B cell (primary cell): ENCODE results near the gene TAS2R40. TPM values are rescaled to one million over a fixed set of nuclear protein-coding genes. Genes with fewer than 3 reads are reported as not detected.

Source experiments
- ATAC-seq: fragments of 200-7000 bp; cut with Tn5 transposase; one replicate; pipeline ENCODE4 v1.10.0; 2021; ENCODE audit warnings: low read depth, mild to moderate bottlenecking, moderate number of reproducible peaks, moderate library complexity
- CTCF ChIA-PET: fragments of 350-600 bp; sonication (Branson Sonifier 250); formaldehyde crosslinking; loops from one replicate; lab custom pipeline; 2021; ENCODE audit warnings: antibody characterized with exemption, inconsistent platforms; lab: Charles Lee
- POLR2A ChIA-PET: fragments of 350-600 bp; sonication (Branson Sonifier 250); formaldehyde crosslinking; loops from one replicate; lab custom pipeline; 2021; ENCODE audit warnings: antibody characterized with exemption; lab: Charles Lee
- DNase-seq: peaks from one replicate; pipeline ENCODE4 v3.0.0; 2013
- H2AFZ ChIP-seq: 2 replicates; pipeline ENCODE4 v1.6.1; 2012; ENCODE audit warnings: mild to moderate bottlenecking, low read depth, low read length; ENCODE audit not compliant: insufficient read depth, poor library complexity, severe bottlenecking
- H3K27ac ChIP-seq, 2 donors: 1 replicate in 1 of 2; 2 replicates in 1 of 2; pipeline ENCODE4 v1.5.1; 2012 to 2013; ENCODE audit warnings: low read length in 2 of 2, mild to moderate bottlenecking in 2 of 2, moderate library complexity in 1 of 2
- H3K27me3 ChIP-seq, 4 experiments: fragments of 200-600 bp in 1 of 4; sonication (generic) in 1 of 4; replicated peaks in 1 of 4; 1 replicate in 2 of 4; 2 replicates in 2 of 4; pipeline versions ENCODE4 v1.6.1 to v1.7.0; 2013 to 2016; ENCODE audit warnings: low read length in 3 of 4, mild to moderate bottlenecking in 2 of 4, mixed read lengths in 1 of 4, moderate library complexity in 1 of 4; ENCODE audit not compliant: insufficient read depth in 4 of 4, control insufficient read depth in 3 of 4; ENCODE audit errors: control extremely low read depth in 1 of 4
- H3K36me3 ChIP-seq, 2 experiments: replicated peaks in 1 of 2; 1 replicate in 1 of 2; 2 replicates in 1 of 2; pipeline versions ENCODE4 v1.6.1 to v1.7.1; 2013; ENCODE audit warnings: low read length in 1 of 2; ENCODE audit not compliant: insufficient read depth in 2 of 2, control insufficient read depth in 1 of 2; ENCODE audit errors: control extremely low read depth in 1 of 2, extremely low read depth in 1 of 2
- H3K4me1 ChIP-seq, 2 donors: fragments of 200-600 bp in 1 of 2; sonication (generic) in 1 of 2; 1 replicate in 1 of 2; 2 replicates in 1 of 2; pipeline versions ENCODE4 v1.5.1 to v1.6.1; 2013 to 2017; ENCODE audit warnings: low read length in 2 of 2; ENCODE audit not compliant: control insufficient read depth in 2 of 2, insufficient read depth in 2 of 2
- H3K4me2 ChIP-seq: replicated peaks from 2 replicates; pipeline ENCODE3; 2012; ENCODE audit warnings: mild to moderate bottlenecking, low read depth, low read length; ENCODE audit not compliant: poor library complexity, severe bottlenecking
- H3K4me3 ChIP-seq, 5 experiments: fragments of 200-600 bp in 1 of 5; sonication (generic) in 1 of 5; 1 replicate in 3 of 5; 2 replicates in 2 of 5; pipeline versions ENCODE4 v1.5.1 to v1.7.0; 2011 to 2016; ENCODE audit warnings: low read length in 4 of 5, mild to moderate bottlenecking in 4 of 5, low read depth in 2 of 5, control low read depth in 1 of 5, moderate library complexity in 1 of 5; ENCODE audit not compliant: insufficient read depth in 1 of 5; ENCODE audit errors: control extremely low read depth in 1 of 5, extremely low read depth in 1 of 5
- H3K79me2 ChIP-seq: fragments of 200-600 bp; sonication (generic); one replicate; pipeline ENCODE4 v1.6.0; 2016; ENCODE audit warnings: low read length; ENCODE audit not compliant: control insufficient read depth, insufficient read depth
- H3K9ac ChIP-seq: fragments of 200-600 bp; sonication (generic); 2 replicates; pipeline ENCODE4 v1.6.1; 2017; ENCODE audit warnings: mild to moderate bottlenecking, low read length, moderate library complexity
- H3K9me3 ChIP-seq, 3 donors: one replicate each; pipeline versions ENCODE4 v1.6.1 to v1.7.1; 2013; ENCODE audit warnings: low read length in 2 of 3; ENCODE audit not compliant: control insufficient read depth in 2 of 3, insufficient read depth in 1 of 3; ENCODE audit errors: control extremely low read depth in 1 of 3
- H4K20me1 ChIP-seq: 2 replicates; pipeline ENCODE4 v1.6.0; 2012; ENCODE audit warnings: mild to moderate bottlenecking, low read length; ENCODE audit not compliant: insufficient read depth, control insufficient read depth, poor library complexity, severe bottlenecking
- H3K27ac Mint-ChIP-seq: one replicate; pipeline ENCODE4 v1.8.0; 2021; ENCODE audit warnings: mixed read lengths
- H3K27me3 Mint-ChIP-seq: one replicate; pipeline ENCODE4 v1.8.0; 2021; ENCODE audit warnings: mixed read lengths
- H3K4me1 Mint-ChIP-seq: one replicate; pipeline ENCODE4 v1.8.0; 2021; ENCODE audit warnings: mixed read lengths
- H3K4me3 Mint-ChIP-seq: one replicate; pipeline ENCODE4 v1.8.0; 2021; ENCODE audit warnings: mixed read lengths
- H3K9me3 Mint-ChIP-seq: one replicate; pipeline ENCODE4 v1.8.0; 2022; ENCODE audit warnings: mixed read lengths; ENCODE audit not compliant: insufficient read depth
- CTCF ChIP-seq: fragments of 200-600 bp; IDR thresholded peaks from one replicate; pipeline ENCODE4 v1.8.0; 2022; ENCODE audit warnings: antibody characterized with exemption, mild to moderate bottlenecking
- EZH2 ChIP-seq: IDR thresholded peaks from 2 replicates; pipeline ENCODE4 v1.6.1; 2012; ENCODE audit warnings: borderline replicate concordance, low read depth, mild to moderate bottlenecking, moderate library complexity, low read length; ENCODE audit not compliant: insufficient read depth, poor library complexity, severe bottlenecking
- WGBS: methylation state at CpG from one replicate; pipeline ENCODE4 v1.1.5; 2013; ENCODE audit warnings: missing lambda C conversion rate; ENCODE audit not compliant: insufficient coverage; 5-methylcytosine and 5-hydroxymethylcytosine counted together
- intact Hi-C: fragments of 100-400 bp; cut with micrococcal nuclease; formaldehyde crosslinking; loops from one replicate; pipeline ENCODE4 v1.10.0; 2022
- polyA plus RNA-seq: library from polyadenylated mRNA; depleted of rRNA; stranded (reverse); fragments of >200 nt; gene quantifications from 2 replicates; pipeline ENCODE4 v1.2.3, GENCODE V29; 2012
- total RNA-seq, 2 donors: library from RNA; stranded (reverse); fragments of 120-200 nt in 1 of 2; gene quantifications; 1 replicate in 1 of 2; 2 replicates in 1 of 2; pipeline versions ENCODE4 v1.2.3 to v1.2.4, GENCODE V29; 2013 to 2022

Gene TAS2R40
- total and polyA plus RNA-seq, 2 donors (not counting 1 experiment from before 2014, with no cell fraction given): not detected

- H3K4me1 Mint-ChIP-seq: no peaks in the 10 kb centered on the region
- H2AFZ ChIP-seq: no peak overlapping the region
- H3K4me3 ChIP-seq: no peak overlapping the region
- DNase-seq (no peak), ATAC-seq (no peak)
- peaks cover 26% of the 10 kb centered on the region for H3K27me3 Mint-ChIP-seq
- POLR2A ChIA-PET: no interaction called here
- no peak overlapping the region for H3K27ac Mint-ChIP-seq
- H3K36me3 ChIP-seq: no peaks in the 10 kb centered on the region
- intact Hi-C loops: no loop called here
- no peak overlapping the region for H3K9ac ChIP-seq
- peaks cover 0 to 4% (median 0%) of the 10 kb centered on the region in 4 experiments for H3K27me3 ChIP-seq
- no CpG with 5 or more reads among the region's 2 CpGs for WGBS
- H3K9me3 Mint-ChIP-seq: peaks cover 13% of the 10 kb centered on the region
- H3K4me1 ChIP-seq: no peaks in the 10 kb centered on the region
- no peak overlapping the region for H3K27ac ChIP-seq
- TF ChIP-seq CTCF (no peak), EZH2 (no peak)
- CTCF ChIA-PET: interaction anchor here (0.7 to 2.6 kb wide), 2 partner anchors 19 to 182 kb away, joined by 3 to 9 read pairs; no protein-coding TSS in a partner anchor
- H4K20me1 ChIP-seq: no peaks in the 10 kb centered on the region
- peaks cover 5 to 18% (median 8%) of the 10 kb centered on the region in 3 donors for H3K9me3 ChIP-seq
- H3K4me2 ChIP-seq: no peak overlapping the region
- H3K79me2 ChIP-seq: no peaks in the 10 kb centered on the region
- H3K4me3 Mint-ChIP-seq: no peak overlapping the region
Measured at GRCh38 chr7:143233816-143234532, 12.1 kb downstream of the TAS2R40 start.

GRCh38 chr7:143234533-143234875 is 12.7 kb downstream of the TAS2R40 start:
- Histone ChIP-seq H2AFZ (no peak overlapping the region), H4K20me1 (no peaks in the 10 kb centered on the region), H3K4me3 (no peak overlapping the region), H3K9me3 (peaks cover 5 to 18% (median 8%) of the 10 kb centered on the region in 3 donors), H3K79me2 (no peaks in the 10 kb centered on the region), H3K27ac (no peak overlapping the region), H3K36me3 (no peaks in the 10 kb centered on the region), H3K4me2 (no peak overlapping the region), H3K4me1 (no peaks in the 10 kb centered on the region), H3K9ac (no peak overlapping the region), H3K27me3 (peaks cover 0 to 4% (median 0%) of the 10 kb centered on the region in 4 experiments)
- CTCF ChIA-PET: interaction anchor here (2.6 kb wide), 1 partner anchor 182 kb away, joined by 9 read pairs; no protein-coding TSS in a partner anchor
- WGBS: no CpG with 5 or more reads among the region's 3 CpGs
- intact Hi-C loops: no loop called here
- Mint-ChIP-seq H3K4me3 (no peak overlapping the region), H3K27me3 (peaks cover 28% of the 10 kb centered on the region), H3K4me1 (no peaks in the 10 kb centered on the region), H3K27ac (no peak overlapping the region), H3K9me3 (peaks cover 13% of the 10 kb centered on the region)
- DNase-seq (no peak), ATAC-seq (no peak)
- no peak for TF ChIP-seq CTCF
- TF ChIP-seq EZH2: no peak
- POLR2A ChIA-PET: no interaction called here
